ENCODE data around the gene ANKS6.

Gene ANKS6

DNA sequence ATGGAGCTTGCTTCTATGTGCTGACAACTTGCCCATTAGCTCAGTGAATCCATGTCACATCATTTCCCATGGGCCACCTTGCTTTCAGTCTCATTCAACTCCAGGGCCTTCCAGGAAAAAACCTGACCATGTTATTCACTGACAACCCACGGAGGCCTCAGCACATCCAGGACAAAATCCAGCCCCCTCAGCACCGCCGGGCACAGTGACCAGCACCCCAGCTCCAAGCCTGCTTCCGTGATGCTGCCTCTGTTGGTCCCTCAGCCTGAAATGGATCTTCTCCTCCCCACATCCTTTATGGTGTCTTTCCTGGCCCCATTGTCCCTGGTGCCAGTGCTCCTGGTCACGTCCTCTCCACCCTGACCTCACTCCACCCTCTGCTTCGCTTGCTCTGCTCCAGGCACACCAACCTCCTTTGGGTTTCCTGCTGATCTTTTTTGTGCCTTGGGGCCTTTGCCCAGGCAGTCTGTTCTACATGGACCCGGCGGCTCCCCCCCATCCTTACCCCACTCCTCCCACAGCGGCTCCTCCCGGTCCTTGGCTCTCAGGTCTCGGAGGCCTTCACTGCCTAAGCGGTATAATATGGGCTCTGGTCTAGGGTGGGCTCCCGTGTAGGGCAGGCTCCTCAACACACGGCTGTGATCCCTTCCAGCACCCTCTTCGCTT, 25.0 kb downstream of the ANKS6 start:
- DNase-seq (ENCODE audit: low read depth), result no peak

GRCh38 chr9:98770717-98771116, 25.6 kb downstream of the ANKS6 start:
- no peak for DNase-seq (ENCODE audit: low read depth)

GRCh38 chr9:98768344-98768743, 28.0 kb downstream of the ANKS6 start:
- DNase-seq (ENCODE audit: low read depth), result no peak

GRCh38 chr9:98767915-98768314, 28.4 kb downstream of the ANKS6 start:
- no peak for DNase-seq (ENCODE audit: low read depth)

DNA sequence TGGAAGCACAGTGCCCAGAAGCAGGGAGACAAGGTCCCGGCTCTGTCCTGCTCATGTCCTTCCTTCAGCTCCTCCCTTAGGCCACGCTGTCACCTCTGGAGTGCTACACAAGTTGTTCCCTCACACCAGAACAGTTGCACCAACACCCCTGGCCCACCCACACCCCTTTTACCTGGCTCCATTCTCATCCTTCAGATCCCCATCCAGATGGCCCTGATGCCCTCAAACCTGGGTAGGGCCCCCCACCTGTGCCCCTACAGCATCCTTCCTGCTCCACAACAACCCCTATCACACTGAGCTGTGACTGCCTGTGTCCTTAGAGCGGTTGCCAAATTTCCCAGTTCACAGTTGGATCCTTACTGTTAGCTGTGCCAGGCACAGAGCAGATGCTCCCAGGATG, 29.2 kb downstream of the ANKS6 start:
- DNase-seq (ENCODE audit: low read depth), result no peak

GRCh38 chr9:98766586-98766985, 29.8 kb downstream of the ANKS6 start:
- DNase-seq (ENCODE audit: low read depth), result no peak

- DNase-seq (ENCODE audit: low read depth), result no peak
Measured at GRCh38 chr9:98765256-98765655, 31.1 kb downstream of the ANKS6 start.

DNA sequence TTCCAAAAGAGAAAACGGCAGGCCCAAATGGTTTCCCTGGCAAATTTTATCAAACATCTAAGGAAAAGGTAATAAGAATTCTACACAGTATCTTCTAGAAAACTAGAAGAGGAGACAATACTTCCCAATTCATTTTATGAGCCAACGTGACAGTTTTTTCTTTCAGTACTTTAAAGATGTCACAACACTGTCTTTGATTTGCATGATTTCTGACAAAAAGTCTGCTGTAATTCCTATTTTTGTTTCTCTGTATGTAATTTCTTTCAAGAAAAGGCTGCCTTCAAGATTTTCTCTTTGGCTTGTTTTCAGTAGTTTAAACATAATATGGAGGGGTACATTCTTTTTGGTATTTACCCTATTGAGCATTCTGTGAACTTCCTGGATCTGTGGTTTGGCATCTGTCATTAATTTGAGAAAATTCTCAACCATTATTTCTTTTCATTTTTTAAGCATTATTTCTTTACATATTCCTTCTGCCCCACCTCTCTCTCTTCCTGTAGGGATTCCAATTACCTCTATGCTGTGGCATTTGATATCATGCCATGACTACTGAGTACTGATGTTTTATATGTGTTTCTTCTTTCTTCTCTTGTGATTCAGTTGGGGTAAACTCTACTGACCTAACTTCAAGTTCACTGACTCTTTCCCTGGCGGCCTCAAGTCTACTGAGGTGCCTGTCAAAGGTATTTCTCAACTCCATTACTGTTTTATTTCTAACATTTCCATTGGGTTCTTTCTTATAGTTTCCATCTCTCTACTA, 32.2 kb downstream of the ANKS6 start:
- no peak for DNase-seq (ENCODE audit: low read depth)

DNA sequence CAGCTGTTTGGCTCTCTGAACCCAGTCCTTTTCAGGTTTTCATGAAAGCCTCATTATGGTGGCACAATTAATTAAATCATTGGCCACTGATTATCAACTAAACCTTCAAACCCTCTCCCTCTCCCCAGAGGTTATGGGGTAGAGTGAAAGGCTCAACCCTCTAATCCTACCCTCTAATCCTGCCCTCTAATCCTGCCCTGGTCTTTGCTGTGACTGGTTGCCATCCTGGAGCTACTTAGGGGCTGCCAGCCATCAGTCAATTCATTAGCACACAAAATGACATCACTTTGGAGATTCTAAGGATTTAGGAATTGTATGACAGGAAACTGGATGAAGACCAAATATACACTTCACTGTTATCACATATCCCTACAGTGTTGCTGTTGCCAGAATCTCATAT, 36.1 kb downstream of the ANKS6 start:
- DNase-seq (ENCODE audit: low read depth), result no peak

GRCh38 chr9:98755006-98755618, 41.2 kb downstream of the ANKS6 start:
- no peak for DNase-seq (ENCODE audit: low read depth)

DNA sequence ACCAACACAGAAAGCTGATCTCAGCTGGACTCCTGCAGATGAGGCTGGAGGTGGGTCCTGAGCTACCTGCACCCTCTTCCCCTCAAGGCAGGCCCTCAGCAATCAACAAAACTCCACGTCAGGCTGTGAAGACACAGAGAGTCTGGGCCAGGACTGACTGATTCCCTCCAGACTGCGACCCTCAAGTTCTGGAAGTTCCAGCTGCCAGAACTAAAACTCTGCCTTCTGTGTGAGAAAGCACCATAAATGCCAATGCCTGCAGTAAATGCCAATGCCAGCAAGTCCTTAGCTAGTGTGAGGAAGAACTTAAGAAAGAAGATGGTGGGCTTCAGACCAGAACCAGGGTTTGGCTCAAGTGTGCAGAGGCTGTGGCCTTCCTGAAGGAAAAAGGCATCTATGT, 45.1 kb downstream of the ANKS6 start:
- DNase-seq (ENCODE audit: low read depth), result no peak

DNA sequence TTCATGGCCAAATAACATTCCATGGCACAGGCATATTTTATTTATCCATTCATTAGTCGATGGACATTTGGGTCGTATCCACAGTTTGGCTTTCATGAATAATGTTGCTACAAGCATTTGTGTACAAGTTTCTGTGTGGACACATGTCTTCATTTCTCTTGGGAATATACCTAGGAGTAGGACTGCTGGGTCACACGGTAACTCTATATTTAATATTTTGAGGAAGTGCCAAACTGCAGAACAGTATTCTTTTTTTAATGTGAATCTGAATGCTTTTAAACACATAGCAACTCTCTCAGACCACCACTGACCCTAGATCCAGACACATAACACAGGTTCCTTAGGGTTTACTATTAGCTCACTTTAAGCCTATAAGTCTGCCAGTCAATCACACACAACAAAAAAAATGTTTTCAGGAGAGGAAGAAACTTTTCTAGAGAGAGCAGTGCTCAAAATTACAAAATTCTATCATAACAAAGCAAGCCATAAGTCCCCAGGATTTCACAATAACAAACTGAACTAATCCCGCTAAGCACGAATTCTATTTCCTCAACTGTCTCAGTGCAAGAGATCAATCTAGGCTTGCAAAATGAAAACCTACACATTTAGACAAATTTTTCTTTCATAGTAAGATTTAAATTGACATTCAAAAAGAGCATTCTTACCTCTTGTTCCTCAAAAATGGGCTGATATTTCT, 45.8 kb downstream of the ANKS6 start:
- DNase-seq (ENCODE audit: low read depth), result no peak

DNA sequence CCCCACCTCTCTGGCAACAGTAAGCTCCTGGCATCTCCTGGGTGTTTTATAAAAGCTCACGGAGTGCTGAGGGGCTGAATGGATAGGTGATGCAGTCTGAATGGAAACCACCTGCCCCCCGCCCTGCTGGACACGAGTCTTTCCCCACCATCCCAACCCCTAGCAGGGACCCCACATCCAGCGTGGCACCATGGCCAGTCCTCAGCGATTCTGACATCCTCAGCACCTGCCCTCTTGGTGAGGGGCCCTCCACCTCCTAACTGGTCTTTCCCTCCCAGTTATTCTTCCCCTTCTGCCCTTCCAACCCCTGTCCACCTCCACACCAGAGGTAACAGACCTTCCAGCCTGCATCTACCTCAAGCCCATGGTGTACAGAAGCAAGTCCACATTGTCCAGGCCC, 48.9 kb downstream of the ANKS6 start:
- no peak for DNase-seq (ENCODE audit: low read depth)

- no peak for DNase-seq (ENCODE audit: low read depth)
Measured at GRCh38 chr9:98745470-98745869, 50.9 kb downstream of the ANKS6 start.

DNA sequence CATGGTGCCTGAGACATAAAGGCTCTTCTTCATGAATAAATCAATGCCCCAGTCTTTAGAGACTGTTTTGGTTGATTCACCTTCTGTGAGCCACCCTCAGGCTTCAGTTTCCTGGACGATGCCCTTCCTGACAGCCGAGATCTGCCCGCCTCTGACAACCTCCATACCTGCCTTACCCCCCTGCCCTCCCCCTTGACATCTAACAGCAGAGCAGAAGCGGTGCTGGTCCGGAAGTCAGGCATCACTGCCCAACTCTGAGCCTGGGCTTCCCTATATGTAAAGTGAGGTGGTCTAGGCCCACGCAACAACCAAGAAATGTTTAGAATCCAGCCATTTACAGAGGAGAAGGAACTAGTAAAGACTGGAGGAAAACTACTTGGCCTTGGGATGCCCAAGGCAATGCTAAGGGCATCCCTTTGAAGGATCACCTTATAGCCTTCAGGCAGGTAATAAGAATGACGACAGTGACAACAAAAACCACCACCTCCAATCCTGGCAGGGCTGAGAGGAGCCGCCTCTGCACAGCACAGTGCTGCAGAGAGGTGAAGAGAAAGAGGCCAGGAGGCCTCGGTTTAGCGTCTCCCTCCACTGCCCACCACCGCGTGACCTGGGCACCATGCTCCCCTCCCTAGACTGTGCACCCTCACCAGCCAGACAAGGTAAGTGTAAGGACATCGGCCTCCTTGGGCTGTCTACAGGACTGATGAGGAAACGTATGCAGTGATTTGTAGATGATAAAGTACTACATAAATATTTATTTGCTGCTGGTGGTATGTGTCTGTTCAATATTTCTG, 52.3 kb downstream of the ANKS6 start:
- DNase-seq (ENCODE audit: low read depth), result no peak

DNA sequence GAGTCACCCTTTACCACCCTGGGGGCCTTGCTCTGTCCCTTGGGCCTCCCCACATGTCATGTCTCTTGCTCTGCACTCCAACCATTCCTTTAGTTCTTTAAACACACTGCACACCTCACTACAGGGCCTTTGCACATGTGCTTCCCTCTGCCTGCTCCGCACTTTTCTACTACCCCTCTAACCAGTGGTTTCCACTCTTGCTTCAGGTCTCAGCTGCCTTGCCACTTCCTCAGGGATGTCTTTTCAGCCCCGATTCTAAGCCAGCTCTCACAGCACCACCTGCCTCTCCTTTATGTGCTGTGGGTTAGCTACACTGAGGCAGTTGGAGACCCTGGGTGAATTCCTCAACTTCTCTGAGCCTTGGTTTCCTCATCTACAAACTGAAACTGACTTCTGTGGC, 53.0 kb downstream of the ANKS6 start:
- no peak for DNase-seq (ENCODE audit: low read depth)

DNA sequence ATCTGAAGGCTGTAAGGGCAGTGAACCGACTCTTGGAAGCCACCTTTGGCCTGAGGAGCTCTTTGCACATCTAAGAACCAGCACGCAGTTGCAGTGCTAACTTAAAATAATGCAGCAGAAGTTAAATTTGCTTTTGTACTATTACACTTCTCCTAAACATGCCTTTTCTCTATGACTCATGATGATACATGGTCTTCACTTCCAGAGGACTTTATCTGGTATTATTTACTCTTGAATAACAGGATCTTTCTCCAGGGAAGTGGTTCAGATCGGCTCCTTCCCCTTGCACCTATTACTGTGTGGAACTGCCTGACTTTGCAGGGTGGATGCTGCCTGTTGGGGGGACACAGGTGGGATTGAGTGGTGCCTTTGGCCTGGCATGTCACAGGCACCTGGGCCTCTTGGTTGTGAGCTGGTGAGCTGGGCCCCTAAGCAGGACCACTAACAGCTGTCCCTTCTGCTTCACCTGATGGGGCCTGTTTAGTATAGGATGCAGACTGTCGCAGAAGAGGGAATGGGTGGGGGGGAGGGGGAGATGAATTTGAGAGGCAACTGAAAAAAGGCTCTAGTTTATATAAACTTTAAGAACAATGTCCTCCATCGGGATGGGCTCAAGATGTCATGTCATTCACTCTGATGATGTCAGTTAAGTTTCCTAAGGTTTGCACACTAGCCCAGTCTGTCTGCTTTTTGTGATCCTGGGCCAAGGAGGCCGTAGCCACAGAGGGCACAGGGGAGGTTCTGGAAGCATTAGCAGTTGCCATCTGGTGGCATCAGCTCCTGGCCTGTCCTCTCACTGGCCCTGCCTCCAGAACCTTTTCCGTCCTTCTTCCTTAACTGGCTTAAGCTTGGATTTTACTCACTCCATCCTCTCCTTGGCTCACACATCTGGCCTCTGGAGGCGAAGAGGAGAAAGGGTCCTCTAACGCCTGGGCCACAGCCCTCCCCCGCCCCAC, 53.8 kb downstream of the ANKS6 start:
- DNase-seq (ENCODE audit: low read depth), result no peak

DNA sequence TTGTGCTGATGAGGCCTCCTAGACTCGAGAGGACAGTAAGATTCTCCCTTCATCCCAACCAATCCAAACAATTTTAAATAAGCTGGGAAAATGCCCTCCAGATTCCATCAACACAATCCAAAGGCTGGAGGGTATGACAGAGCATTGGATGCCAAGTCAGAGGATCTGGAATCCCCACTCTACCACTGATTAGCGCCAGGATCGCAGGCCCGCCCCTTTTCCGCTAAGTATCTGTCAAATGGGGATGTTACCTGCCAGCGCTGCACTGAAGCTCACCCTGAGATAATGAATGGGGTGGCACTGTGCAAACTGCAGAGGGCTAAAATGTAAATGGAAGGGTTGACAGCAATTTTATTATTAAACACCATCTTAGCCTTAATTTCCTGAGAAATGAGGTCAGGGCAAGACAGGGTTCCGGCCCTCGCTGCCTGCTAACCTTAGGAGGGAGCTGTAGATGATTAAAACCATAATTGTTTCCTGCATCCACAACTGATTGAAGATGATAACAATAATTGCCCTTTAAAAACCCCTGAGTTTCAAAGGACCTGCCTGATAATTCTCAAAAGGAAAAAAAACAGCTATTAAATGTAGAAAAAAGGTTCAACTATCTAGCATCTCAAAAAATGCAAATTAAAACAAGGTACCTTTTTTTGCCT, 56.0 kb downstream of the ANKS6 start:
- no peak for DNase-seq (ENCODE audit: low read depth)

GRCh38 chr9:98738741-98739140, 57.6 kb downstream of the ANKS6 start:
- no peak for DNase-seq (ENCODE audit: low read depth)

GRCh38 chr9:98736226-98736625, 60.1 kb downstream of the ANKS6 start:
- DNase-seq (ENCODE audit: low read depth), result no peak

Data from stimulated activated CD8-positive, alpha-beta memory T cell treated with anti-CD3 and anti-CD28 coated beads, Interleukin-15, amount 100 ng/mL, for 24 hours (primary cell).